Measurements from ENCODE around the gene RNF135. TPM values are rescaled to one million over a fixed set of nuclear protein-coding genes. Genes with fewer than 3 reads are reported as not detected.
"Not testable (repeated sequence)": the region's sequence is repeated elsewhere in the genome, so short reads cannot be mapped to it uniquely, and the experiment has no call there.

Gene RNF135
- total and polyA plus RNA-seq, 9 donors = 7.8 to 11.2 (median 9.3) TPM

DNA sequence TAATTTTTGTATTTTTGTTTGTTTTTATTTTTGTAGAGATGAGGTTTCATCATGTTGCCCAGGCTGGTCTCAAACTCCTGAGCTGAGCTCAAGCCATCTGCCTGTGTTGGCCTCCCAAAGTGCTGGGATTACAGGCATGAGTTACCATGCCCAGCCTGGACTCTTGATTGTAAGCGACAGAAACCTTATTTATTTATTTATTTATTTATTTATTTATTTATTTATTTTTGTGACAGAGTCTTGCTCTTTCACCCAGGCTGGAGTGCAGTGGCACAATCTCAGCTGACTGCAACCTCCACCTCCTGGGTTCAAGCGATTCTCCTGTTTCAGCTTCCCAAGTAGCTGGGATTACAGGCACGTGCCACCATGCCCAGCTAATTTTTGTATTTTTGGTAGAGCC lies 41.0 kb upstream of the RNF135 start:
- H3K27ac ChIP-seq (ENCODE audit: low read length); H3K4me1 ChIP-seq (ENCODE audit: control insufficient read depth, insufficient read depth, low read length); H3K36me3 ChIP-seq (ENCODE audit: control insufficient read depth, insufficient read depth, low read length); H3K4me3 ChIP-seq (ENCODE audit: low read length); H3K9me3 ChIP-seq (replicated peaks; ENCODE audit: control insufficient read depth, low read depth, low read length); DNase-seq: not testable (repeated sequence)
- WGBS (ENCODE audit: insufficient coverage) = 90% methylated on average over 2 of the region's 3 CpGs
- H3K27me3 ChIP-seq (ENCODE audit: control insufficient read depth, insufficient read depth, low read length) = peaks cover 15% of the 10 kb centered on the region

DNA sequence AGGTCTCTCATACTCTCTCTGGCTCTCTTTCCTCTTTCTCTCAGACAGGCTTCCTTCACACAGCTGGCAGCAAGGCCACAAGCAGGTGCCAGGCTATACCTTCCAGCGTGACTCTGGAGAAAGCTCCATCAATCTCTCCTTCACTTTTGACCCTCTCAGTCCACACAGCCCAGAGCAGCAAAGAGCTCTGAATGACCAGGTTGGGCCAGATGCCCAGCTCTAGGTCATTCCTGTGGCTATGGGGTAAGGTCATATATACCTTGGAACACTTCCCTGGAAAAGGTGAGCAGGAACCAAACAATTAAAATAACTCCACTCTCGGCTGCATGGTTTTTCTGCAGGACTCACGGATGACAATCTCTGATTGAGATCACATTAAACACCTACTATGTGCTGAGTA lies 40.3 kb upstream of the RNF135 start:
- no peaks in the 10 kb centered on the region for H3K36me3 ChIP-seq (ENCODE audit: control insufficient read depth, insufficient read depth, low read length)
- H3K27ac ChIP-seq (ENCODE audit: low read length) = no peak overlapping the region
- no peaks in the 10 kb centered on the region for H3K9me3 ChIP-seq (replicated peaks; ENCODE audit: control insufficient read depth, low read depth, low read length)
- no peaks in the 10 kb centered on the region for H3K4me1 ChIP-seq (ENCODE audit: control insufficient read depth, insufficient read depth, low read length)
- H3K4me3 ChIP-seq (ENCODE audit: low read length) = no peak overlapping the region
- WGBS (ENCODE audit: insufficient coverage) = no CpG with 5 or more reads among the region's 3 CpGs
- DNase-seq = no peak
- H3K27me3 ChIP-seq (ENCODE audit: control insufficient read depth, insufficient read depth, low read length) = peaks cover 13% of the 10 kb centered on the region

DNA sequence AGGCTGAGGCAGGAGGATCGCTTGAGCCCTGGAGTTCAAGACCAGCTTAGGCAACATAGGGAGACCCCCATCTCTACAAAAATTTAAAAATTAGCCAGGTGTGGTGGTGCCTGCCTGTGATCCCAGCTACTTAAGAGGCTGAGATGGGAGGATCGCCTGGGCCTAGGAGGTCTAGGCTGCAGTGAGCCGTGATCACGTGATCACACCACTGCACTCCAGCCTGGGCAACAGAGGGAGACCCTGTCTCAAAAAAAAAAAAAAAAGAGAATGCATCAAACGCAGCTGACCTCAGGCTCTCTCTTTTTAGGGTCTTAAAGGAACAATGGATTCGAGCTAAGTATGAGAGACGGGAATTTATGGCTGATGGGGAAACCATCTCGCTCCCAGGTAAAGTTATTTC lies 39.3 kb upstream of the RNF135 start:
- 79% methylated on average over 3 of the region's 8 CpGs for WGBS (ENCODE audit: insufficient coverage)
- not testable (repeated sequence) for H3K36me3 ChIP-seq (ENCODE audit: control insufficient read depth, insufficient read depth, low read length); H3K9me3 ChIP-seq (replicated peaks; ENCODE audit: control insufficient read depth, low read depth, low read length)

DNA sequence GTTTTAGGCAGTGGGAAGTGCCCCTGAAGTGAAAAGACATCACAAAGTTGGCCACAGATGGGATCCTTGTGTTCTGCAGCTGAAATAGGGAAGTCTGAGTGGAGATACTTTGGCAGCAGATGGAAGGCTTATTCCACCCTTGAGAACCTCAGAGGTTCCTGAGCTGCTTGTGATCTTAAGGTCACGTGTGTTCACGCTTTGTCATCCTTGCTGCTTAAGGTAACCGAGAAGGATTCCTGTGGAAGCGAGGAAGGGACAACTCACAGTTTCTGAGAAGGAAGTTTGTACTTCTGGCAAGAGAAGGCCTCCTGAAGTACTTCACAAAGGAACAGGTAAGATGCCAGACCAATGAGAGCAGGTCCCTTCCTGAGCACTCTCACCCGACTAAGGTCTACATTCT lies 36.9 kb upstream of the RNF135 start:
- H3K4me1 ChIP-seq (ENCODE audit: control insufficient read depth, insufficient read depth, low read length) = no peaks in the 10 kb centered on the region
- H3K36me3 ChIP-seq (ENCODE audit: control insufficient read depth, insufficient read depth, low read length) = no peaks in the 10 kb centered on the region
- no peaks in the 10 kb centered on the region for H3K9me3 ChIP-seq (replicated peaks; ENCODE audit: control insufficient read depth, low read depth, low read length)
- H3K4me3 ChIP-seq (ENCODE audit: low read length) = no peak overlapping the region
- no peaks in the 10 kb centered on the region for H3K27me3 ChIP-seq (ENCODE audit: control insufficient read depth, insufficient read depth, low read length)
- WGBS (ENCODE audit: insufficient coverage) = 37% methylated on average over 4 of the region's 5 CpGs
- peak; percentile 36 for DNase-seq
- H3K27ac ChIP-seq (ENCODE audit: low read length) = no peak overlapping the region

More for the DNA sequence above, 39.3 kb upstream of the RNF135 start:
- not testable (repeated sequence) for H3K4me3 ChIP-seq (ENCODE audit: low read length); H3K27me3 ChIP-seq (ENCODE audit: control insufficient read depth, insufficient read depth, low read length); H3K27ac ChIP-seq (ENCODE audit: low read length); DNase-seq; H3K4me1 ChIP-seq (ENCODE audit: control insufficient read depth, insufficient read depth, low read length)

DNA sequence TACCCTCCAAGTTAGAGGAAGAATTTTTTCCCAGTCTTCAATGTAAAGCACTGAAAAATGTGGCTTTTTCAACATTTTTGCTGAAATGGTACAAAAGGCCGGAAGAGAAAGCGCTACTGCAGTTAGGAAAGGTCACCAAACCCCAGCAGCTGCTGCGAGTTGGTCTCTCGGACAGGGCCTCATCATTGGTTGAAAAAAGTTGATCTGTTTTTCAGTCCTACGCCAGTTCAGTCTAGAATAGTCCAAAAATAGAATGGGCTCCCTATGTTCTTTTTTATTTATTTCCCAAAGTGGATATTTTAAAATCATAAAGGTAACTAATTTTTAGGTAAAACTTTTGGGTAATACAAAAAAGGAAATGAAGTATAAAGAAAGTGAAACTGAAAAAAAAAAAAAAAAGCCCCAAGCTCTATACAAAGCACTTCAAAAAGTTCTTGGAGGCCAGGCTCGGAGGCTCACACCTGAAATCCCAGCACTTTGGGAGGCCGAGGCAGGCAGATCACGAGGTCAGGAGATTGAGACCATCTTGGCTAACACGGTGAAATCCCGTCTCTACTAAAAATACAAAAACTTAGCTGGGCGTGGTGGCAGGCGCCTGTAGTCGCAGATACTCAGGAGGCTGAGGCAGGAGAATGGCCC lies 31.7 kb upstream of the RNF135 start:
- DNase-seq = peak; percentile 63
- Histone ChIP-seq H3K36me3 (ENCODE audit: control insufficient read depth, insufficient read depth, low read length) (no peaks in the 10 kb centered on the region), H3K4me1 (ENCODE audit: control insufficient read depth, insufficient read depth, low read length) (no peaks in the 10 kb centered on the region), H3K4me3 (ENCODE audit: low read length) (no peak overlapping the region), H3K27ac (ENCODE audit: low read length) (peak overlapping the region; percentile 13), H3K27me3 (ENCODE audit: control insufficient read depth, insufficient read depth, low read length) (no peaks in the 10 kb centered on the region), H3K9me3 (replicated peaks; ENCODE audit: control insufficient read depth, low read depth, low read length) (no peaks in the 10 kb centered on the region)
- 87% methylated on average over 9 of the region's 13 CpGs for WGBS (ENCODE audit: insufficient coverage)

DNA sequence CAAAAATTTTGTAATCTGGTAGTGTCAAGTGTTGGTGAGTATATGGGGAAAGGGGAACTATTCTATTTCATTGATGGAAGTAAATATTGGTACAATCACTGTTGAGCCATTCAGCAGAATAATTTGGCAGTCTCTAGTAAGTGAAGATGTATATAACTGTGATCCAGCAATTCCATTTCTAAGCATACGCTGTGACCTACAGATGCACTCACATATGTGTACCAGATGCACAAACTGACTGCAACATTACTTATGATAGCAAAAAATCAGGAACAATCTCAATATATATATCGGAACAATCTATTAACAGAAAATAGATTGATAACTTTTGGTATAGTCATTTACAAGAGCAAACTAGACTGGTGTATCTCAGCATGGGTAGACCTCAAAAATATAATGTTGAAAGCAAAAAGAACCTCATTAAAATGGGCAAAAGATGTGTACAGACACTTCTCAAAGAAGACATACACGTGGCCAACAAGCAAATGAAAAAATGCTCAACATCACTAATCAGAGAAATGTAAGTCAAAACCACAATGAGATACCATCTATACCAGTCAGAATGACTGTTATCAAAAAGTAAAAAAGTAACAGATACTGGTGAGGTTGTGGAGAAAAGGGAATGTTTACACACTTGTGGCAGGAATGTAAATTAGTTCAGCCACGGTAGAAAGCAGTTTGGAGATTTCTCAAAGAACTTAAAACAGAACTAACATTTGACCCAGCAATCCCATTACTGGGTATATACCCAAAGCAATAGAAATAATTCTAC lies 28.3 kb upstream of the RNF135 start:
- Histone ChIP-seq H3K27ac (ENCODE audit: low read length) (no peak overlapping the region), H3K9me3 (replicated peaks; ENCODE audit: control insufficient read depth, low read depth, low read length) (no peaks in the 10 kb centered on the region), H3K36me3 (ENCODE audit: control insufficient read depth, insufficient read depth, low read length) (no peaks in the 10 kb centered on the region), H3K27me3 (ENCODE audit: control insufficient read depth, insufficient read depth, low read length) (no peaks in the 10 kb centered on the region), H3K4me1 (ENCODE audit: control insufficient read depth, insufficient read depth, low read length) (no peaks in the 10 kb centered on the region), H3K4me3 (ENCODE audit: low read length) (no peak overlapping the region)
- DNase-seq = no peak
- WGBS (ENCODE audit: insufficient coverage) = no CpG with 5 or more reads among the region's 4 CpGs

DNA sequence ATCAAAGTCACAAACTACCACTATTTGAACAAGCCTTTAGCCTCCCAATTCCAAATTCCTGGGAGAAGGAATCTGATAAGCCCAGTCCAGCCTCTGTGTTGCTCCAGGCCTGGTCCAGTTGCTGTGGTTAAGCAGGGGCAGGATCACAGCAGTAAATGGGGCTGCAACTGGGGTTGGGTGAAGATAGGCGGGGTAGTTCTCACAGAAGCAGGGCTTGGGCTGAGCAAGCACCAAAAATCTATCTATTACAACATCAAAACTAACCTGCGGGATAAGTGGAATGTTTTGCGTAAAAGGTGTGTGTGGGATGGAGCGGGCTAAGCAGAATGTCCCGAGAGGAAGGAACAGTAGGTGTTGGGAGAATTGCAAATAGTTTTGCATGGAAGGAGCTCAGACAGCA lies 23.0 kb upstream of the RNF135 start:
- Histone ChIP-seq H3K9me3 (replicated peaks; ENCODE audit: control insufficient read depth, low read depth, low read length) (no peaks in the 10 kb centered on the region), H3K36me3 (ENCODE audit: control insufficient read depth, insufficient read depth, low read length) (no peaks in the 10 kb centered on the region), H3K27ac (ENCODE audit: low read length) (no peak overlapping the region), H3K27me3 (ENCODE audit: control insufficient read depth, insufficient read depth, low read length) (no peaks in the 10 kb centered on the region), H3K4me3 (ENCODE audit: low read length) (no peak overlapping the region), H3K4me1 (ENCODE audit: control insufficient read depth, insufficient read depth, low read length) (peaks cover 3% of the 10 kb centered on the region)
- DNase-seq = no peak
- WGBS (ENCODE audit: insufficient coverage) = 86% methylated on average over 4 of the region's 5 CpGs

DNA sequence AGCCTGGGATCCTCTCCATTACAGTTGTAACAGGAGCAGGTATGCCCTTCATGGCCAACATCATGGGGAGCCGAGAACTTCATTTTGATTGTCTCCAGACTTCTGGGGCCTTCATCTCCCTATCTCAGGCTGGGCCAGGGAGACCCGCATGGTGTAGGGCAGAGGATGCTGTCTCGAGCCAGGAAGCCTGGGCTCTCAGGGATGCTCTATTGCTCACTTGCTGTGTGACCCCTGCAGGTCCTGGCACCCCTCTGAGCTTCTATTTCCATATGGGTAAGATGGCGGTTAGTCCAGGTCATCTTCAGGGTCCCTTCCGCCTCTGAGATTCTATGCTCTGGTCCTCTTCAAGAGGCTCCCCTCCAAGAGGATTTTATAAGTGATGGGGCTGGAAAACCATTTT lies 20.6 kb upstream of the RNF135 start:
- DNase-seq = no peak
- peaks cover 8% of the 10 kb centered on the region for H3K4me1 ChIP-seq (ENCODE audit: control insufficient read depth, insufficient read depth, low read length)
- H3K27ac ChIP-seq (ENCODE audit: low read length) = peak overlapping the region; percentile 54
- H3K36me3 ChIP-seq (ENCODE audit: control insufficient read depth, insufficient read depth, low read length) = no peaks in the 10 kb centered on the region
- H3K27me3 ChIP-seq (ENCODE audit: control insufficient read depth, insufficient read depth, low read length) = no peaks in the 10 kb centered on the region
- H3K4me3 ChIP-seq (ENCODE audit: low read length) = no peak overlapping the region
- WGBS (ENCODE audit: insufficient coverage) = 92% methylated on average over 2 of the region's 5 CpGs
- H3K9me3 ChIP-seq (replicated peaks; ENCODE audit: control insufficient read depth, low read depth, low read length) = no peaks in the 10 kb centered on the region

DNA sequence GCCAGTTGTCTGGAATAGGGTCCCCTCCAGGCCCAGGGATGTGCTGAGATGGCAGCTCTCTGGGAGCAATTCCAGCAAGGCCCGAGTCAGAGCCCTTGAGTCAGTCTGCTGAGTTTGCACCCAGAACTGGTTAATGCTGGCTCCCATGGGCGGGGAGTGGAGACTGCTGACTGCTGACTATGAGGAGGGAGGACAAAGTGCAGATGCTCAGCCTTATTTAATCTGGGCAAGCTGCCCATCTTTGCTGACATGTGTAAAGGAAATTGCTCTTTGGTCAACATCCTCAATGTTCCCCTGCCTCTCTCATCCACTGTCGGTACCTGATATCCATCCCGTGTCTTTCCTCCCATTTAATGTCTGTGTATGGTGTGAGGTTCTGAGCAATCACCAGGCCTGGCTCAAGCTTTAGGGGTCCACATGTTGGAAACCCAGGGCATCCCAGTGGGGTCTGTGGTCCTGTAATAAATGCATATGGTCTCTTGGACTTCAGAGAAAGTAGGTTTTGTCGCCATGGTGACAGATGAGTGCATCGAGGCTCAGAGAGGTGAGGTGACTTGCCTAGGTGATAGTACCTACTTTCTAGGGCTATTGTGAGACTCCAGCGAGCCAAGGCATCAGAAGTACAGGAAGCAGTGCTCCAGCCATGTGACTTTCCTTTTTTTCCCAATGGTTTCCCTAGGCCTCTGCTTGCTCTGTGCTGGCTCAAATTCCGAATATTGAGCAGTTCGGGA lies 20.0 kb upstream of the RNF135 start:
- Histone ChIP-seq H3K27me3 (ENCODE audit: control insufficient read depth, insufficient read depth, low read length) (no peaks in the 10 kb centered on the region), H3K4me1 (ENCODE audit: control insufficient read depth, insufficient read depth, low read length) (peaks cover 10% of the 10 kb centered on the region), H3K4me3 (ENCODE audit: low read length) (no peak overlapping the region), H3K9me3 (replicated peaks; ENCODE audit: control insufficient read depth, low read depth, low read length) (no peaks in the 10 kb centered on the region), H3K27ac (ENCODE audit: low read length) (peak overlapping the region; percentile 54), H3K36me3 (ENCODE audit: control insufficient read depth, insufficient read depth, low read length) (no peaks in the 10 kb centered on the region)
- peak; percentile 94 for DNase-seq
- WGBS (ENCODE audit: insufficient coverage) = 52% methylated on average over 5 of the region's 9 CpGs

DNA sequence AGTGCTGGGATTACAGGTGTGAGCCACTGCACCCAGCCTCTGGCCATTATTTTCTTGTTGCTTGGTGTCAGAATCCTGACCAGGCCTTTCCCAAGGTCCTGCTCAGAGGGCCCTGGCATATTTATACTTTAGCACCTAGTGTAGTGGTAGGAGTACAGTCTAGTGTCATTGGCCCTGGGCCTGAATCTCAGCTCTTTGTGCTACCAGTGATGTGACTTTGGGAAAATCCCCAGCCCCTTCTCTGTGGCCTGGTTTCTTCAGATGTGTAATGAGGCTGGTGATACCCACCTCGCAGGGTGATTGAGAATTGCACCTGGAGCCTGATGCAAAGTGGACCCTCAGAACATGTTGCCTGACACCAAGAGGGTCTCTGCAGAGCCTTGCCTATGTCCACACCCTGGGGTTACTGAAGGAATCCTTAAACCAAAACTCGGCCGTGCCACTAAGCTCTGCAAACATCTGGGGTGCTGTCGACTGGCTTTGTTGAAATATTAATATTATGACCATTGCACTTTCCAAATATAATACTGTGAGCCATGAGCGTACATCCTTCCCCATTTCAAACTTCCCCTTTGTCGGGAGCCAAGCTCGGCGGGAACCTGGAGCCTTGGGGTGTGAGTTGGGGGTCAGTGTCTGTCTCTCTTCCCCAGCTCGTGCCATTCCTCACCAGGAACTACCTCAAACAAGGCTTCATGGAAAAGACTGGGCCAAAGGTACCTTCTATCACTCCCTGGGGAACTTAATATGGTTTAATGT lies 18.0 kb upstream of the RNF135 start:
- H3K36me3 ChIP-seq (ENCODE audit: control insufficient read depth, insufficient read depth, low read length) = no peaks in the 10 kb centered on the region
- H3K27ac ChIP-seq (ENCODE audit: low read length) = peak overlapping the region; percentile 35
- DNase-seq = peak; percentile 65
- H3K9me3 ChIP-seq (replicated peaks; ENCODE audit: control insufficient read depth, low read depth, low read length) = no peaks in the 10 kb centered on the region
- peaks cover 14% of the 10 kb centered on the region for H3K4me1 ChIP-seq (ENCODE audit: control insufficient read depth, insufficient read depth, low read length)
- H3K4me3 ChIP-seq (ENCODE audit: low read length) = no peak overlapping the region
- WGBS (ENCODE audit: insufficient coverage) = 100% methylated on average over 1 of the region's 9 CpGs
- H3K27me3 ChIP-seq (ENCODE audit: control insufficient read depth, insufficient read depth, low read length) = no peaks in the 10 kb centered on the region

All from muscle of leg (tissue), 11 donors.